Skeletal muscle satellite cell (primary cell): ENCODE measurements around the gene VPS54.
"Not testable (repeated sequence)": the region's sequence is repeated elsewhere in the genome, so short reads cannot be mapped to it uniquely, and the experiment has no call there.

Experiments
- H3K27me3 ChIP-seq: 2 replicates; pipeline ENCODE4 v1.7.0; 2013; ENCODE audit warnings: low read length; ENCODE audit not compliant: control insufficient read depth, insufficient read depth
- H3K36me3 ChIP-seq: 2 replicates; pipeline ENCODE4 v1.7.0; 2013; ENCODE audit warnings: mild to moderate bottlenecking, control low read depth, low read length; ENCODE audit not compliant: insufficient read depth
- H3K4me1 ChIP-seq: 2 replicates; pipeline ENCODE4 v1.7.0; 2013; ENCODE audit warnings: low read length; ENCODE audit not compliant: control insufficient read depth, insufficient read depth
- H3K4me2 ChIP-seq: 2 replicates; pipeline ENCODE4 v1.7.0; 2013; ENCODE audit warnings: mild to moderate bottlenecking, low read length
- H3K4me3 ChIP-seq: 2 replicates; pipeline ENCODE4 v1.7.0; 2013; ENCODE audit warnings: low read length
- H3K9ac ChIP-seq: 2 replicates; pipeline ENCODE4 v1.7.0; 2013; ENCODE audit warnings: mild to moderate bottlenecking, low read depth, low read length, moderate library complexity
- H3K9me3 ChIP-seq: replicated peaks from 2 replicates; pipeline ENCODE4 v1.7.0; 2013; ENCODE audit warnings: mild to moderate bottlenecking, control low read depth, low read length

The VPS54 gene

DNA sequence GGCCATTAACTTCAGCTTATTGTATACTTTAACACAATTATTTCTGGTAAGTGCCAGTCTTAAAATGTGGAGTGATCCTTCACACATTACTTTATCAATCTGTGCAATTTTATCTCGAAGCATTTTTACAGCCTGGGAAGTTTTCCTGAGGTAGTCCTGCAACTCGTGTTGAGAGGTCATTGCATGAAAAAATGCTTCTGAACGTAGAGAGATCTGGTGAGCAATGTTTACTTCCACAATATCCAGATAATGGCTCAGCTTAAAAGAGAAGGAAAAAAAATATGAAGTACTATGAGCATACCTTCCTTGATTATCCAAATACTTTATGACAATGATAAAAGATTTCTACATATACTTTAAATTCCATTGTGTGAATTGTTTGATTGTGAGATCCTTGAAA lies 57.0 kb downstream of the VPS54 start:
- Histone ChIP-seq H3K27me3 (no peaks in the 10 kb centered on the region), H3K36me3 (peaks cover 7% of the 10 kb centered on the region), H3K4me3 (no peak overlapping the region), H3K9me3 (no peaks in the 10 kb centered on the region), H3K4me2 (no peak overlapping the region), H3K9ac (no peak overlapping the region), H3K4me1 (peaks cover 3% of the 10 kb centered on the region)

DNA sequence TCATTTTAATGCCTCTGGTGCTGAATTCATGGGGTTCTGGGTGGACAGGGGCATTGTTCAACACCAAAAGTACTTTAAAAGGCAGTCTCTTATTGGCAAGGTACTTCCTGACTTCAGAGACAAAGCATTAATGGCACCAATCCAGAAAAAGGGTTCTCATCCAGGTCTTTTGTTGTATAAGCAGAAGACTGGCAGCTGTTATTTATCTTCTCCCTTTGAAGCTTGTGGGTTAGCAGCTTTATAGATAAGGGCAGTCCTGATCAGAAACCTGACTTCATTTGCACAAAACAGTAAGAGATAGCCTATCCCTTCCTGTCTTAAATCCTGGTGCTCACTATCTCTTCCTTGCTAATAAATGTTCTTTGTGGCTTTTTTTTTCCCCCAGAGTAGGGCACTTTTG lies 68.8 kb downstream of the VPS54 start:
- no peaks in the 10 kb centered on the region for H3K27me3 ChIP-seq
- no peak overlapping the region for H3K4me3 ChIP-seq
- peaks cover 27% of the 10 kb centered on the region for H3K36me3 ChIP-seq
- no peaks in the 10 kb centered on the region for H3K9me3 ChIP-seq
- no peaks in the 10 kb centered on the region for H3K4me1 ChIP-seq
- no peak overlapping the region for H3K9ac ChIP-seq
- no peak overlapping the region for H3K4me2 ChIP-seq

DNA sequence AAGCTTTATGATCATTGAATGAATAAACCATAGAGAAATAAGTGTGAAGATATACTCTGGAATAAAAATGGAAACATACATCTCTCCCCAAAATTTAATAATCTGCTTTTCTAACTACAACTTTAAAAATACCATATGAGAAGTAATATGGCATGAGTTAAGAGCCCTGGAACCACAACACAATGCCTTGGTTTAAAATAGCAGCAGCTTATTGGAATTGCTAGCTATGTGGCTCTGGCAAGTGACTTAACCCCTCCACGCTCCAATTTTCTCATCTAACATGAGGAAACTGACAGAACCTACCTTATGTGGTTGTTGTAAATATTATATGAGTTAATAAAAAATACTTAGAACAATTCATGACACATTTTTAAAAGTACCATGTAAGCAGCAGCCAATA lies 76.4 kb downstream of the VPS54 start:
- Histone ChIP-seq H3K9me3 (no peaks in the 10 kb centered on the region), H3K4me2 (no peak overlapping the region), H3K36me3 (peaks cover 21% of the 10 kb centered on the region), H3K4me3 (no peak overlapping the region), H3K4me1 (no peaks in the 10 kb centered on the region), H3K9ac (no peak overlapping the region), H3K27me3 (no peaks in the 10 kb centered on the region)

DNA sequence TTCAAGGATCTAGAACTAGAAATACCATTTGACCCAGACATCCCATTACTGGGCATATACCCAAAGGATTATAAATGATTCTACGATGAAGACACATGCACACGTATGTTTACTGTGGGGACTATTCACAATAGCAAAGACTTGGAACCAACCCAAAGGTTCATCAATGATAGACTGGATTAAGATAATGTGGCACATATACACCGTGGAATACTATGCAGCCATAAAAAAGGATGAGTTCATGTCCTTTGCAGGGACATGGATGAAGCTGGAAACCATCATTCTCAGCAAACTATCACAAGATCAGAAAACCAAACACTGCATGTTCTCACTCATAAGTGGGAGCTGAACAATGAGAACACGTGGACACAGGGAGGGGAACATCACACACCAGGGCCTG lies 87.1 kb downstream of the VPS54 start:
- not testable (repeated sequence) for H3K4me2 ChIP-seq, H3K9ac ChIP-seq, H3K9me3 ChIP-seq, H3K27me3 ChIP-seq, H3K4me1 ChIP-seq, H3K4me3 ChIP-seq, H3K36me3 ChIP-seq

DNA sequence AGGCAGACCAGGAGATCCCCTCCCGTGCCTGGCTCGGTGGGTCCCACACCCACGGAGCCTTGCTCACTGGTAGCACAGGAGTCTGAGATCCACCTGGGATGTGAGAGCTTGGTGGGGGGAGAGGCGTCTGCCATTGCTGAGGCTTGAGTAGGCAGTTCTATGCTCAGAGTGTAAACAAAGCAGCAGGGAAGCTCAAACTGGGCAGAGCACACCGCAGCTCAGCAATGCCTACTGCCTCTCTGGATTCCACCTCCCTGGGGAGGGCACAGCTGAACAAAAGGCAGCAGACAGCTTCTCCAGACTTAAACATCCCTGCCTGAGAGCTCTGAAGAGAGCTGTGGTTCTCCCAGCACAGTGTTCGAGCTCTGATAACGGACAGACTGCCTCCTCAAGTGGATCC lies 92.4 kb downstream of the VPS54 start:
- no peak overlapping the region for H3K9ac ChIP-seq
- no peaks in the 10 kb centered on the region for H3K27me3 ChIP-seq
- H3K4me2 ChIP-seq = no peak overlapping the region
- H3K4me1 ChIP-seq = no peaks in the 10 kb centered on the region
- H3K36me3 ChIP-seq = peaks cover 1% of the 10 kb centered on the region
- H3K9me3 ChIP-seq = no peaks in the 10 kb centered on the region
- H3K4me3 ChIP-seq = no peak overlapping the region

DNA sequence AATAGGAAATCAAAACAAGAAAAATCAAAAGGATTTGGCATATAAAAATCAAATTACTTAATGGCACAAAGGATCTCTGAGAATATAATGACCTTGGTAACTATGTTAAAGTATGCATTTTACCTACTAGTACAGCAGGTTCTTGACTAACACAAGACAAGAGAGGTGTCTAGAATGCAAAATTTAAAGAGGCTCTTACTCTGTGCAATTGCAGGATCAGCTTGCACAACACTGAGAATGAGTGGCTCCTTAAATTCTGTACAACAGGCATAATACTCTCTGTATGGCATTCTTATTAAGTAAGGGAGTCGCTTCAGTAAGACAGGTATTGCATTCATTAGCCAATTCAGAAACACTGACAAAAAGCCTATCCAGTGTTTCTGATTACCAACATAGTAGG lies 104.9 kb downstream of the VPS54 start:
- no peaks in the 10 kb centered on the region for H3K9me3 ChIP-seq
- no peak overlapping the region for H3K4me3 ChIP-seq
- H3K4me1 ChIP-seq = no peaks in the 10 kb centered on the region
- no peak overlapping the region for H3K9ac ChIP-seq
- no peaks in the 10 kb centered on the region for H3K27me3 ChIP-seq
- H3K36me3 ChIP-seq = peaks cover 32% of the 10 kb centered on the region
- H3K4me2 ChIP-seq = no peak overlapping the region

DNA sequence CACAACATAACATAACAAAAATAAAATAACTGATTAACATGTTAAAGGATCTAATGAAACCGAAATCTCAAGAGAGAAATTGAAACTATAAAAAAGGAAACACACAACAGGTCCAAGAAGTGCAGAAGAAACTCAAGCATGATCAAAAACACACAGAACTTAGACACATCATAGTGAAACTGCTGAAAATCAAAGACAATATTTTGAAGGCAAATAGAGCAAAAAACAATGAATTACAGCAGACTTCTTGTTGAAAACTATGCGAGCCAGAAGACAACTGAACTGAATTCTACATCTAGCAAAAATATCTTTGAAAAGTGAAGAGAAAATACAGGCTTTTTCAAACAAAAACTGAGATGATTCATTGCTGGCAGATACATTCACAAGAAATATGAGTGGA lies 116.2 kb downstream of the VPS54 start:
- peaks cover 15% of the 10 kb centered on the region for H3K9me3 ChIP-seq
- no peak overlapping the region for H3K9ac ChIP-seq
- H3K27me3 ChIP-seq = no peaks in the 10 kb centered on the region
- no peak overlapping the region for H3K4me3 ChIP-seq
- no peaks in the 10 kb centered on the region for H3K4me1 ChIP-seq
- no peak overlapping the region for H3K4me2 ChIP-seq
- peaks cover 37% of the 10 kb centered on the region for H3K36me3 ChIP-seq

DNA sequence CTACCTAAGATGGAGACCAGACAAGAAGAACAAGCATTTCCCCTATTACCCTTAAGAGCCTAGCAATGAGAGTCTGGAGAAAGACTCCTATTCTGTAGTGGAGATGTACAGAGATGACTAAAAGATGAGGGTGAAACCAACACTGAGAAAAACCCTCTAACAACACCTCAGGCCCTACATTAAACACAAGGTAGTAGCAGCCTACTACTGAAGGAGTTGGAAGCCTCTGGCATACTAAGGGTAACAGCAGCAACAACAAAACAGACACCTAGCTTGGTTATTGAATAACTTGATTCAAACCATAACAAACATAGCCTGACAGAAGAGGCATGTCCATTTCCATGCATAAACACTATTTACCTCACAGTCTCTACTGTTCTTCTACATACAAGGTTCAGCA lies 117.1 kb downstream of the VPS54 start:
- peaks cover 45% of the 10 kb centered on the region for H3K36me3 ChIP-seq
- H3K9me3 ChIP-seq = peaks cover 15% of the 10 kb centered on the region
- no peaks in the 10 kb centered on the region for H3K27me3 ChIP-seq
- H3K9ac ChIP-seq = no peak overlapping the region
- H3K4me3 ChIP-seq = no peak overlapping the region
- no peaks in the 10 kb centered on the region for H3K4me1 ChIP-seq
- H3K4me2 ChIP-seq = no peak overlapping the region

DNA sequence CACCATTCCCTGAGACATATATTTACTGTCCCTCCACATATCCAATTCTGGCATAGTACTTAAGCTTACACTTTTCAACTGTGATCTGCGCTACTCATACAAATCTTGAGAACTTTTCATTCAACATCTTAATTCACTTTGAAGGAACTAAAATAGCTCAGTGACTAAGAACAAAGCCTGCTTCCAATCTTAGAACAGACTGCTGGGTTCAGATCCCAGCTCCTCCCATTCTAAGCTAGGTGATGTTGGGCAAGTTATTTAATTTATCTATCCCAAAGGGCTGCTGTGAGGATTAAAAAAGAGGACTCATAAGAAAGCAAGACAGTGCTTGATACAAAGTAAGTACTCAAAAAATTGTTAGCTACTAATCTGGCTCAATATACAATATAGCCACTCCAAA lies 119.6 kb downstream of the VPS54 start:
- Histone ChIP-seq H3K4me2 (no peak overlapping the region), H3K36me3 (peaks cover 52% of the 10 kb centered on the region), H3K4me1 (no peaks in the 10 kb centered on the region), H3K27me3 (no peaks in the 10 kb centered on the region), H3K9me3 (peaks cover 15% of the 10 kb centered on the region), H3K9ac (no peak overlapping the region), H3K4me3 (no peak overlapping the region)

DNA sequence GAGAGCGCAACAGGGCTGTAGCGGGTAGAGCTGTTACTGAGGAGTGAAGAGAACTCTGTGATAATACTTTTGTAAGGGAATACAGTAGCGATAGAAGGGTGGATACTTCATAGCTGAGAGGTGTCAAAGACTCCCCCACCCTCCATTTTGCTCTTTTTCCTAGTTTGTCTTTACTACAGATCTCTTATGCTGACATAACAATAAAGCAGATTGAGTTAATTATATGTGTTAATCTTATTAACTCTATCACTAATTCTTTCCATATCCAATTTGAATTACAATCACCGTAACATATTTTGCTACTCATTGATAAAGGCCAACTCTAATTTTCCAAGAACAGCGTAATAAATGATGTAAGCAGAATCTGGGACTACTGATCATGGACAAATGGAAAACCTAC lies 120.4 kb downstream of the VPS54 start:
- no peaks in the 10 kb centered on the region for H3K4me1 ChIP-seq
- H3K9ac ChIP-seq = no peak overlapping the region
- H3K9me3 ChIP-seq = peaks cover 15% of the 10 kb centered on the region
- no peak overlapping the region for H3K4me3 ChIP-seq
- no peak overlapping the region for H3K4me2 ChIP-seq
- H3K36me3 ChIP-seq = peaks cover 60% of the 10 kb centered on the region
- H3K27me3 ChIP-seq = no peaks in the 10 kb centered on the region

DNA sequence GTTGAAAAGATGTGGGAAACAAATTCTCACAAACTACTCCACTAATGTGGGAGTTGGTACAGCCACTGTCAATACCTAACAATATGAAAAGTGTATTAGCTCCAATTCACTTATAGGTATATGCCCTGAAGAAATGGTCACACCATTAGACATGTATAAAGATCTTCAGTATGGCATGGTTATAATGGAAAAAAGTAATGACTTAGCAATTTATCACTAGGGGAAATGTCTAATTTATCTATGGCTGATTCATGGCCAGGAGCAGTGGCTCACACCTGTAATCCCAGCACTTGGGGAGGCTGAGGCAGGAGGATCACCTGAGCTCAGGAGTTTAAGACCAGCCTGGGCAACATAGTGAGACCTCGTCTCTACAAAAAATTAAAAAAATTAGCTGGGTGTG lies 125.1 kb downstream of the VPS54 start:
- no peaks in the 10 kb centered on the region for H3K9me3 ChIP-seq
- H3K36me3 ChIP-seq = peaks cover 82% of the 10 kb centered on the region
- H3K4me1 ChIP-seq = no peaks in the 10 kb centered on the region
- H3K4me3 ChIP-seq = no peak overlapping the region
- no peak overlapping the region for H3K9ac ChIP-seq
- H3K4me2 ChIP-seq = no peak overlapping the region
- no peaks in the 10 kb centered on the region for H3K27me3 ChIP-seq

DNA sequence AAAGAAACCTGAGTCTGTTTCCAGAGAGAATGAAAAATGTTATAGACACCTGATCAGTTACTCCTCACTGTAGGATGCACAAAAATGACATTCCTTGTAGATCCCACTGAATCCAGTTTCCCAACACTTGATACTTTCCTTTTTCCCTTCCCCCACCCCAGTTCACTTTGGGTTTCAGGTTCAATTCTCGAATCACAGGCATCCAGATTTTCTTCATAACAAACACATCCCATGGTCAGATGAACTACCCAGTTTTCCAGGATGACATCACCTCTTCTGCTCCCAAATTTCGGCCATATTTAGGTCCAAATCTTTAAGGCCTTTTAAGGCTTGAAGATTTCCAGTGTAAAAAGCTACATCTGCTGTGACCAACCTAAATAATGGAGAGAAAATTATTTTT lies 126.1 kb downstream of the VPS54 start:
- Histone ChIP-seq H3K4me2 (no peak overlapping the region), H3K9ac (no peak overlapping the region), H3K27me3 (no peaks in the 10 kb centered on the region), H3K36me3 (peaks cover 84% of the 10 kb centered on the region), H3K9me3 (no peaks in the 10 kb centered on the region), H3K4me3 (no peak overlapping the region), H3K4me1 (no peaks in the 10 kb centered on the region)
